Panc1 (cell line): ENCODE data around the gene FCMR. TPM values are rescaled to one million over a fixed set of nuclear protein-coding genes. Genes with fewer than 3 reads are reported as not detected.

Source experiments
- ATAC-seq: fragments of 200-7000 bp; cut with Tn5 transposase; 2 replicates; pipeline ENCODE4 v1.9.1; 2020; ENCODE audit warnings: mild to moderate bottlenecking, moderate library complexity
- BruUV-seq: library from RNA; stranded (reverse); fragments of 400-500 nt; replicated peaks from 2 replicates; lab custom pipeline; 2021; lab: Mats Ljungman, UMichigan
- CTCF ChIA-PET: fragments of 300-600 bp; sonication (Branson Sonifier 250); formaldehyde crosslinking; loops from one replicate; lab custom pipeline; 2022; ENCODE audit warnings: antibody characterized with exemption; lab: Charles Lee
- POLR2A ChIA-PET: fragments of 300-600 bp; sonication (Branson Sonifier 250); formaldehyde crosslinking; loops from one replicate; lab custom pipeline; 2022; ENCODE audit warnings: antibody characterized with exemption; lab: Charles Lee
- DNase-seq: peaks from one replicate; pipeline ENCODE4 v3.0.0-alpha.2; 2010; ENCODE audit warnings: low read depth, low spot score
- H3K27ac ChIP-seq: 2 replicates; pipeline ENCODE4 v1.5.1; 2011; ENCODE audit warnings: mild to moderate bottlenecking, low read length, inconsistent platforms
- H3K27me3 ChIP-seq: fragments of 200-500 bp; sonication (Bioruptor generic); 2 replicates; pipeline ENCODE4 v1.6.0; 2014; ENCODE audit warnings: low read length, inconsistent platforms; ENCODE audit not compliant: control insufficient read depth, insufficient read depth
- H3K36me3 ChIP-seq: fragments of 200-500 bp; sonication (Bioruptor generic); 2 replicates; pipeline ENCODE4 v1.5.1; 2014; ENCODE audit warnings: inconsistent platforms, mild to moderate bottlenecking, low read length, moderate library complexity; ENCODE audit not compliant: control insufficient read depth, insufficient read depth
- H3K4me1 ChIP-seq: 2 replicates; pipeline ENCODE4 v1.5.1; 2011; ENCODE audit warnings: inconsistent platforms, mild to moderate bottlenecking, low read length, moderate library complexity; ENCODE audit not compliant: control insufficient read depth, insufficient read depth
- H3K4me3 ChIP-seq, 2 experiments: 2 replicates each; pipeline ENCODE4 v1.5.1; 2011 to 2012; ENCODE audit warnings: low read depth in 2 of 2, low read length in 2 of 2, mild to moderate bottlenecking in 2 of 2, inconsistent platforms in 1 of 2, moderate library complexity in 1 of 2
- H3K9me3 ChIP-seq: fragments of 200-500 bp; sonication (Bioruptor generic); 2 replicates; pipeline ENCODE4 v1.5.1; 2014; ENCODE audit warnings: low read depth, mild to moderate bottlenecking, inconsistent platforms, low read length, moderate library complexity; ENCODE audit not compliant: control insufficient read depth, insufficient read depth
- POLR2AphosphoS5 ChIP-seq: IDR thresholded peaks from 2 replicates; pipeline ENCODE4 v1.6.1; 2012; ENCODE audit warnings: mild to moderate bottlenecking, low read depth, low read length, moderate library complexity
- REST ChIP-seq, 2 experiments: IDR thresholded peaks; 2 replicates each; pipeline ENCODE4 v1.6.1; 2011 to 2012; ENCODE audit warnings: low read depth in 2 of 2, control low read depth in 1 of 2, low read length in 1 of 2, mild to moderate bottlenecking in 1 of 2, moderate library complexity in 1 of 2; ENCODE audit not compliant: insufficient read depth in 1 of 2
- SIN3A ChIP-seq: IDR thresholded peaks from 2 replicates; pipeline ENCODE4 v1.6.1; 2012; ENCODE audit warnings: low read depth, mild to moderate bottlenecking, low read length, moderate library complexity, borderline replicate concordance; ENCODE audit not compliant: insufficient read depth
- TCF7L2 ChIP-seq: IDR thresholded peaks from 2 replicates; pipeline ENCODE4 v1.6.1; 2011; ENCODE audit warnings: mild to moderate bottlenecking, low read depth, low read length, inconsistent platforms
- in situ Hi-C: cut with HindIII; loops from 2 replicates; pipeline ENCODE4 v1.10.0; 2016; ENCODE audit warnings: low sequenced_read_pairs, low pct_unique_long_range_greater_than_20kb
- intact Hi-C: fragments of 100-400 bp; cut with micrococcal nuclease; formaldehyde crosslinking; loops from one replicate; pipeline ENCODE4 v1.10.0; 2022; ENCODE audit not compliant: unreplicated experiment
- total RNA-seq: library from RNA; stranded (reverse); gene quantifications from one replicate; pipeline ENCODE4 v1.2.1, GENCODE V29; 2021; ENCODE audit not compliant: unreplicated experiment
- TF ChIP-seq, protein P1 (sequence below): fragments of 450-650 bp; IDR thresholded peaks from 2 replicates; pipeline ENCODE4 v1.5.1; 2017; ENCODE audit warnings: mild to moderate bottlenecking

The FCMR gene
- total RNA-seq, 1 experiment from 2014 or later, result 0.41 TPM

- Histone ChIP-seq H3K27ac (no peak overlapping the region), H3K4me3 (no peak overlapping the region), H3K9me3 (no peaks in the 10 kb centered on the region), H3K4me1 (no peaks in the 10 kb centered on the region), H3K27me3 (peaks cover 4% of the 10 kb centered on the region; the same call in 1 of the 2 replicates), H3K36me3 (no peaks in the 10 kb centered on the region)
- POLR2A ChIA-PET, result interaction anchor here (0.6 to 0.8 kb wide), 2 partner anchors 11 to 107 kb away, joined by 3 to 5 read pairs; no protein-coding TSS in a partner anchor
- DNase-seq (no peak), ATAC-seq (no peak)
- BruUV-seq, result no TSS peak
- TF ChIP-seq TCF7L2 (no peak), POLR2AphosphoS5 (no peak), REST (IDR thresholded peaks at IDR 0.05; ENCODE audit: insufficient read depth in 1 of 2, low read depth in 2 of 2, low read length in 1 of 2) (no peak), SIN3A (no peak)
- TF ChIP-seq, protein P1, sequence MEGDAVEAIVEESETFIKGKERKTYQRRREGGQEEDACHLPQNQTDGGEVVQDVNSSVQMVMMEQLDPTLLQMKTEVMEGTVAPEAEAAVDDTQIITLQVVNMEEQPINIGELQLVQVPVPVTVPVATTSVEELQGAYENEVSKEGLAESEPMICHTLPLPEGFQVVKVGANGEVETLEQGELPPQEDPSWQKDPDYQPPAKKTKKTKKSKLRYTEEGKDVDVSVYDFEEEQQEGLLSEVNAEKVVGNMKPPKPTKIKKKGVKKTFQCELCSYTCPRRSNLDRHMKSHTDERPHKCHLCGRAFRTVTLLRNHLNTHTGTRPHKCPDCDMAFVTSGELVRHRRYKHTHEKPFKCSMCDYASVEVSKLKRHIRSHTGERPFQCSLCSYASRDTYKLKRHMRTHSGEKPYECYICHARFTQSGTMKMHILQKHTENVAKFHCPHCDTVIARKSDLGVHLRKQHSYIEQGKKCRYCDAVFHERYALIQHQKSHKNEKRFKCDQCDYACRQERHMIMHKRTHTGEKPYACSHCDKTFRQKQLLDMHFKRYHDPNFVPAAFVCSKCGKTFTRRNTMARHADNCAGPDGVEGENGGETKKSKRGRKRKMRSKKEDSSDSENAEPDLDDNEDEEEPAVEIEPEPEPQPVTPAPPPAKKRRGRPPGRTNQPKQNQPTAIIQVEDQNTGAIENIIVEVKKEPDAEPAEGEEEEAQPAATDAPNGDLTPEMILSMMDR, result no peak
- intact Hi-C loops (no loop called here), in situ Hi-C loops (no loop called here)
- CTCF ChIA-PET, result interaction anchor here (0.5 kb wide), 2 partner anchors 165 to 176 kb away, joined by 4 to 14 read pairs; no protein-coding TSS in a partner anchor
Measured at GRCh38 chr1:206941766-206942418, 20.2 kb upstream of the FCMR start.

DNA sequence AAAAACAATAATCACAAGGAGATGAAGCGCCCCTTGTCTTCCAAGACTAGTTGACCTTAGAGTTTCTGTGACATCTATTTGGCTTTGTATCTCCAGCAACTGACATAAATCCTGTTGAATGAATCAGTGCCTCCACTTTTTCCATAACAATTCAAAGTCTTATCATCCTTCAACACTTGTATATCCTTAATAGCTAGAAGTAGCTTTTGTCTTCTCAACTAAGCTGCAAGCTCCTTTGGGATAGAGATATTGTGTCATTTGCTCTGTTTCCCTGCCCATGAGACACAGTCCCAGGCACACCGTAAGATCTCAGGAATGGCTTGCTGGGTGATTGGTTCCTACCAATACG is 18.8 kb upstream of the FCMR start:
- no TSS peak for BruUV-seq
- intact Hi-C loops (no loop called here), in situ Hi-C loops (no loop called here)
- Histone ChIP-seq H3K27ac (no peak overlapping the region), H3K9me3 (no peaks in the 10 kb centered on the region), H3K4me3 (no peak overlapping the region), H3K36me3 (no peaks in the 10 kb centered on the region), H3K4me1 (no peaks in the 10 kb centered on the region), H3K27me3 (peaks cover 4% of the 10 kb centered on the region; the same call in 1 of the 2 replicates)
- ChIA-PET CTCF (no interaction called here), POLR2A (no interaction called here)
- ATAC-seq (no peak), DNase-seq (no peak)
- TF ChIP-seq POLR2AphosphoS5 (no peak), TCF7L2 (no peak), SIN3A (no peak)
